Transverse colon (tissue), 4 donors: ENCODE data around the gene NSUN3.

Experiments used
- CTCF ChIP-seq, 5 experiments: fragments of 200-600 bp in 3 of 5; fragments of 450-650 bp in 2 of 5; sonication (generic) in 3 of 5; IDR thresholded peaks; 1 replicate in 2 of 5; 2 replicates in 3 of 5; pipeline ENCODE4 v1.5.1; 2016 to 2017; ENCODE audit warnings: antibody characterized with exemption in 5 of 5, inconsistent platforms in 3 of 5, mild to moderate bottlenecking in 2 of 5, moderate library complexity in 1 of 5
- POLR2A ChIP-seq: fragments of 450-650 bp; IDR thresholded peaks from one replicate; pipeline ENCODE4 v1.6.1; 2016; ENCODE audit warnings: antibody characterized with exemption, mild to moderate bottlenecking, moderate library complexity
- POLR2AphosphoS5 ChIP-seq, 3 donors: sonication (generic); formaldehyde crosslinking; IDR thresholded peaks; one replicate each; pipeline ENCODE4 v1.6.1; 2016; ENCODE audit warnings: antibody characterized with exemption in 3 of 3

GRCh38 chr3:94019659-94020058 is 43.2 kb upstream of the NSUN3 start:
- no peak for TF ChIP-seq CTCF (IDR thresholded peaks at IDR 0.05)
- no peak for TF ChIP-seq POLR2A
- TF ChIP-seq POLR2AphosphoS5 (IDR thresholded peaks at IDR 0.05) = no peak
